Muscle layer of colon (tissue), 2 donors: Measurements from ENCODE around the gene SPATS2.

Experiments
- H3K27ac ChIP-seq: one replicate; pipeline ENCODE4 v1.7.0; 2013; ENCODE audit warnings: low read depth, mild to moderate bottlenecking, low read length, moderate library complexity
- H3K27me3 ChIP-seq, 2 donors: one replicate each; pipeline ENCODE4 v1.7.0; 2013; ENCODE audit warnings: low read length in 2 of 2, mild to moderate bottlenecking in 2 of 2; ENCODE audit not compliant: insufficient read depth in 2 of 2, control insufficient read depth in 1 of 2
- H3K36me3 ChIP-seq: one replicate; pipeline ENCODE4 v1.7.0; 2013; ENCODE audit warnings: mild to moderate bottlenecking, low read length; ENCODE audit not compliant: insufficient read depth
- H3K4me1 ChIP-seq: one replicate; pipeline ENCODE4 v1.7.0; 2013; ENCODE audit warnings: mild to moderate bottlenecking, low read length; ENCODE audit not compliant: insufficient read depth
- H3K4me3 ChIP-seq, 2 donors: one replicate each; pipeline ENCODE4 v1.7.0; 2013; ENCODE audit warnings: low read length in 2 of 2, low read depth in 1 of 2, mild to moderate bottlenecking in 1 of 2, moderate library complexity in 1 of 2
- H3K9ac ChIP-seq: one replicate; pipeline ENCODE4 v1.7.0; 2013; ENCODE audit warnings: low read length
- H3K9me3 ChIP-seq: one replicate; pipeline ENCODE4 v1.7.0; 2013; ENCODE audit warnings: mild to moderate bottlenecking, low read length
- donor health status: abdominal sarcoma.
- donor health status: Adenocarcinoma of cecum.

The SPATS2 gene

DNA sequence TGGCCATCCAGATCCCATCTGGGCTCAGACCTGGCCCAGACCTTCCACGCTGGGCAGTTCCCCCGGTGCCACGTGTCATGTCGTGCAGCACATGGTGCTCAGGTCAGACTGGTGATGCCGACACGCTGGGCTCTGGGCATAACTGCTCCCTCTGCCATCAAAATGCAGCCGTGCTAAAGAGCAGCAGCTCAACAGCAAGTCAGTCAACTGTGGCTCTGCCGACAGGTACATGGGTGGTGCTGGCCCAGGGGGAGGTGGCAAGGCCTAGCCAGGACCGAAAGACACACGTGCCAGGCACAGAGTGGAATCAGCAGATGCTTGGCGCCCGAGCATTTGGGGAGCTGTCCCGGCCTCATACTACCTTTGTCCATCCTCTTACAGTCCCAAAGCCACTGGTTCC, 199.1 kb downstream of the SPATS2 start:
- H3K36me3 ChIP-seq, result peaks cover 39% of the 10 kb centered on the region
- peaks cover 13% of the 10 kb centered on the region for H3K4me1 ChIP-seq
- no peak overlapping the region for H3K9ac ChIP-seq
- H3K4me3 ChIP-seq, result no peak overlapping the region
- H3K9me3 ChIP-seq, result no peaks in the 10 kb centered on the region
- no peak overlapping the region for H3K27ac ChIP-seq
- no peaks in the 10 kb centered on the region for H3K27me3 ChIP-seq

DNA sequence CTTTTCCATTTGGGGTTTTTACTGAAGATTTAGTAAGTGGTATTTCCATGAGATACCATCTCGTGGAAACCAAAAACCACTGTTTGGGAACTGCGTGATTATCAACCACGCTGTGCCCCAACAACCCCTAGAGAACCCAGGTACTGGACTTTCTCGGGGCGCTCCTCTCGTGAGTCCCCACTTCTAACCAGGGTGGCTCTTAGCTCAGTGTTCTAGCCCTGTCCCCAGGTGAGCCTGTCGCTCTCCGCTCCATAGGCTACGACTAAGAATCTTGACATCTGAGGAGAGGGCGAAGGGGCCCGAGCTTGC, 200.0 kb downstream of the SPATS2 start:
- peak overlapping the region; percentile 75 to 100 for H3K4me3 ChIP-seq
- H3K9ac ChIP-seq, result peak overlapping the region; percentile 96
- H3K27ac ChIP-seq, result peak overlapping the region; percentile 90
- no peaks in the 10 kb centered on the region for H3K27me3 ChIP-seq
- H3K9me3 ChIP-seq, result no peaks in the 10 kb centered on the region
- peaks cover 32% of the 10 kb centered on the region for H3K36me3 ChIP-seq
- peaks cover 13% of the 10 kb centered on the region for H3K4me1 ChIP-seq

DNA sequence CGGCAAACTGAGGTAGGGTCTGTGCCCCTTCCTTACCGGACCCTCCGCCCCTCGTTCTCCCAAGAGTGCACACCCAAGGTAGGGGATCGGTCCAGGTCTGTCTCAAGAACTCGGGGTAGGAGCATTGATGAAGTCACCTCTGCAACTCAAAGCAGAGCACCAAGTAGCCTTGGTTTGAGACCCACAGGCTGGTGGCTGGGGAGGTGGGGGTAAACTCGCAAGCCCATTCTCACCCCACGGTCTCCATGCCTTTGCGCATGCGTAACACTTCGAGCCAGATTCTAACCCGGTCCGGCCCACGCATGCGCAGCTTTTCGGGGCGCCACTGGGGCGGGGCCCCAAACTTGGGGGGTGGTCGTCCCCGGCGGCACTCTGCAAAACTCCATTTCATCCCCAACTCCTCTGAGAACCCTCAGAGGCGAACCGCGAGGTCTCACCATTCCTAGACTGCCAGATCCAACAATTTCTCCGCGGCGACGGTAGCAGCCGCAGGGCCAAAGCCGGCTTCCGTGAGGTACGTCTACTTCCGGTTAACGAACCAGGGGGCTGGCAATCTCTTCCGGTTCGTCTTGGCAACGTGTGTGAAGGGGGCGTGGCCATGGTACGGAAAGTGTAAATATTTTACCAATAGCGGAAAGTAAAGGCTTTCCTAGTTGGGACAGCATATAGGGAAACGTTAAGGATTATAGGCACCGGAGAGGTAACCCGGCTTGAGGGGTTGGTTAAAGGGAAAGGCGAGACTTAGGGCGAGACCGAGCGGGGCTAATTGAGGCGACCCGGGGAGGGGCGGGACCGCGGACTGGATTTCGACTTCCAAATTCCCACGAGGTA, 200.6 kb downstream of the SPATS2 start, which contains the start of gene MCRS1:
Gene MCRS1, minus strand, starts transcription at position 532 of the 831 bp plus-strand sequence. CDS start 1,411 bp downstream, outside the sequence.
- peak within 1 kb of the TSS; percentile 75 to 100 for H3K4me3 ChIP-seq
- peak within 1 kb of the TSS; percentile 96 for H3K9ac ChIP-seq
- peak within 1 kb of the TSS; percentile 90 for H3K27ac ChIP-seq
- H3K36me3 ChIP-seq, result peaks cover 26% of the 10 kb centered on the region
- H3K9me3 ChIP-seq, result no peaks in the 10 kb centered on the region
- peaks cover 13% of the 10 kb centered on the region for H3K4me1 ChIP-seq
- H3K27me3 ChIP-seq, result no peaks in the 10 kb centered on the region

DNA sequence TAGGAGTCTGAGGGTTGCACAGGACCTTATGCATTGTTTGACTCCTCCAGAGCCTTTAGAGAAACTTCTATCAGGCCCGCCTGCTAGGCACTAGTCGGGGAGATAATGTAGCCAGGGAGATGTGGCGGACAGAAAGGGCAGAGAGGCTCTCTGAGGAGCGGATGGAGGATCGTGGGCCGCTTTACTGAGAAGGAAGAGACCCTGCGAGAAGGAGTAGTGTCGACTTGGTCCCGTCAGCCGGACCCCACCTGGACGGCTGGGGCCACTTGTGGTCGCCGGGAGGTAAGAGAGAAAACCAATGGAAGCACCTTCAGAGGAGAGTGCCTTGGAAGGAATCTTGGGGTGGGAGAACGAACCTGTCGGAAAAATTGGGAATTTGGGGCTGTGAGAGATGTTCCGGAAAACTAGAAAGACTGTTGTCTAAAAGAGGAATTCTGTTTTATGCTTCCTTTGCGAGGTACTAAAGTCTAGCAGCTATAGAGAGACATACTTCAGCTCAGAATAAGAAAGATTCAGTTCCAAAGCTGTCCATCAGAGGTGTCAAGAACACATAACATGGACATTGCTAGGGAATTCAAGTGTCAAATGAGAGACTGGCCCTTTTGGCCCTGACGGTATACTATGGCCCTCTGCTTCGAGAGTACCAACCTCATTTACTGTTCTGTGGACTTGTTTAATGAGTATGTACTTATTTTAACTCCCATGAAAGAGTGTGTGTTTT, 201.3 kb downstream of the SPATS2 start:
- Histone ChIP-seq H3K9ac (peak overlapping the region; percentile 96), H3K4me3 (peak overlapping the region; percentile 75 to 100), H3K27ac (peak overlapping the region; percentile 90), H3K4me1 (peaks cover 13% of the 10 kb centered on the region), H3K36me3 (peaks cover 18% of the 10 kb centered on the region), H3K9me3 (no peaks in the 10 kb centered on the region), H3K27me3 (no peaks in the 10 kb centered on the region)
